CD4-positive, alpha-beta T cell treated with Interleukin-10 for 1 hour (primary cell): ENCODE measurements around the gene REP15.
A peak's percentile ranks its signal among the peaks of the same experiment; 100 is the strongest.
"Not testable (repeated sequence)": the region's sequence is repeated elsewhere in the genome, so short reads cannot be mapped to it uniquely, and the experiment has no call there.

Experiments
- DNase-seq: peaks from one replicate; pipeline ENCODE4 v3.0.0-alpha.2; 2020

The REP15 gene

DNA sequence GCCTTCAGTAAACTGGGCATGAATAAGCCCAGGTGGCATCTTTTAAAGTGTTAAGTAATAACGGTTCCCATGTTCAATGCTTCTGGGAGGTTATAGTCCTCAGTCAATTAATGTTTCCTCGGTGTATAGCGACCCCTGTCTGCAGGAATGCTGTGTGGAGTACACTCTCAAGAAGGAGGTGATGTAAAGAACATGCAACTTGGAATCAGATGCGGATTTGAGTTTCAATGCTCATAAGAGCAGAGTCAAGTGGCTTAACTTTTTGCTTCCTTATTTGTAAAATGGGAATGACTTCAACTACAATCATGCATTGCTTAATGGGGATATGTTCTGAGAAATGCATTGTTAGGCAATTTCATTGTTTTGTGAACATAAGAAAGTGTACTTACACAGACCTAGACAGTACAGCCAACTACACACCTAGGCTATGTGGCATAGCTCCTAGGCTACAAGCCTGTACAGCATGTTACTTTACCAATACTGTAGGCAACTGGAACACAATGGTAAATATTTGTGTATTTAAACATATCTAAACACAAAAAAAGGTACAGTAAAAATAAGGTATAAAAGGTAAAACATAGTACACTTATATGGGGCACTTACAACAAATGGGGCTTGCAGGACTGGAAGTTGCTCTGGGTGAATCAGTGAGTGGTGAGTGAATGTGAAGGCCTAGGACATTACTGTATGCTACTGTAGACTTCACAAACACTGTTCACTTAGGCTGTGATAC, 7.6 kb downstream of the REP15 start:
- peak; percentile 73 for DNase-seq

DNA sequence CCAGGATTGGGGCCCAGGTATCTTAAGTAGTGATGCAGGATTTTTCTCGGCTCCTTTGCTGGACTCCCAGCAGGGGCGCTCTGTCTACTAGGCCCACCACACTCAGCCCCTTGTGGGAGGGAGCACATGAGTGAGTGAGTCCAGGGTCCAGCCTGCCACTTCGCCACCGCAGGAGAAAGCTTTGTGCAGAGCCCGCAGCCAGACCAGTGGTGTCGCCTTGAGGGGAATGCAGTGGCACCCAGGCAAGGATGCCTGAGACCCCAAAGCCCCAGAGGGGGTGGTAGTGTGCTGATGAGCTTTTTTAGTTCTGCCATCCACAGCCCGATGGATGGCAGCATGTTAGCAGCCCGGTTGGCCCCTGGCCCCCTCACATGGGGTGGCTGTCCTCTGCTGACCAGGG, 9.0 kb downstream of the REP15 start:
- DNase-seq, result no peak

DNA sequence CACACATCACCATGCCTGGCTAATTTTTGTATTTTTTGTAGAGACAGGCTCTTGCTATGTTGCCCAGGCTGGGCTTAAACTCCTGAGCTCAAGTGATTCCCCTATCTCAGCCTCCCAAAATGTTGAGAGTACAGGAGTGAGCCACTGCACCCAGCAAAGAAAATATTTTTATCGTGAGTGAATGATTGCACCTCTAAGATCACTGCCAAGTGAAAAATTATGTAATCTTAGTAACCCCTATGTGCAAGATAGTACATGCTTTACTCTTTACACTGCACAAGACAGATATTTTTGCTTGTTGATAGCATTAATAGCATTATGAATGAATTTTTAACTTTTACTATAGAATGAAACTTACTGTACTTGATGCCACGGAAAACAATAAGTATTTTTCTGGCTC, 11.0 kb downstream of the REP15 start:
- no peak for DNase-seq

- DNase-seq, result no peak
Observed at GRCh38 chr12:27709212-27709931, 13.1 kb downstream of the REP15 start.

- DNase-seq, result no peak
Observed at GRCh38 chr12:27709932-27710591, 13.8 kb downstream of the REP15 start.

- DNase-seq, result peak; percentile 92
Observed at GRCh38 chr12:27710592-27711316, 14.5 kb downstream of the REP15 start, which contains the start of gene MRPS35. Gene MRPS35, plus strand, starts transcription at chr12:27710832. Its CDS starts 12 bp downstream, at chr12:27710844.

GRCh38 chr12:27711317-27711682, 15.1 kb downstream of the REP15 start:
- peak; percentile 10 for DNase-seq

- DNase-seq, result no peak
Observed at GRCh38 chr12:27711967-27712366, 15.7 kb downstream of the REP15 start.

DNA sequence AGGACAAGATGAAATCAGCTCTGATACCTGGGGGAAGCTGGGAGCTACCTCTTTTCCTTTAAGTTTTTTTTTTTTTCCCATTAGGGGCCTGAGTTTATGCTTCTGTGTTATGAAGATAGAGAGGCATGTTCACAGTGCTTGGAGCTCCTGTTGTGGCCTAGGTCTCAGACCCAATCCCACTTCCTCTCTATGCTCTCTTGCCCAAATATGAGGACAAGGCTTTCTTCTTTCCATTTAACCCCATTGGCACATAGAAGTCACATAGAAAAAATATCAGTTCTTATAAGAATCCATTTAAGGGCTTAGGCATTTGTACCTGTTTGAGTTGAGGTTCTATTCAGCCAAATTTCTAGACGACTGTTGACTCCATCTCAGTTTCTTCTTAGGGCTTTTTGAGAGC, 27.0 kb downstream of the REP15 start:
- DNase-seq, result no peak

DNA sequence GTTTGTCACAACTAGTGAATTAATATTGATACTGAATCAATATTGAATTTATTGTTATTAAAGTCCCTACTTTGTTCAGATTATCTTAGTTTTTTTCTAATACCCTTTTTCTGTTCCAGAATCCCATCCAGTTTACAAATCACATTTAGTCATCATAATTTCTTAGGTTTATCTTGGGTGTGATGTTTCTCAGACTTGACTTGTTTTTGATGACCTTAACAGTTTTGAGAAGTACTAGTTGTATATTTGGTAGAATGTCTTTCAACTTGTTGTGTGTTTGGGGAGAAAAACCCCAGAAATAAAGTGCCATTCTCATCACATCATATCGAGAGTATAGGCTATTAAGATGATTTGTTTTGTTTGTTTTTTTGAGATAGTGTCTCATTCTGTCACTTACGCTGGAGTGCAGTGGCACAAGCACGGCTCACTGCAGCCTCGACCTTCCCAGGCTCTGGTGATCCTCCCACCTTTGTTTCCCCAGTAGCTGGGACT, 33.9 kb downstream of the REP15 start:
- no peak for DNase-seq

- DNase-seq, result peak; percentile 3
Observed at GRCh38 chr12:27732281-27732680, 36.0 kb downstream of the REP15 start.

- peak; percentile 53 for DNase-seq
Observed at GRCh38 chr12:27733052-27733656, 36.9 kb downstream of the REP15 start.

DNA sequence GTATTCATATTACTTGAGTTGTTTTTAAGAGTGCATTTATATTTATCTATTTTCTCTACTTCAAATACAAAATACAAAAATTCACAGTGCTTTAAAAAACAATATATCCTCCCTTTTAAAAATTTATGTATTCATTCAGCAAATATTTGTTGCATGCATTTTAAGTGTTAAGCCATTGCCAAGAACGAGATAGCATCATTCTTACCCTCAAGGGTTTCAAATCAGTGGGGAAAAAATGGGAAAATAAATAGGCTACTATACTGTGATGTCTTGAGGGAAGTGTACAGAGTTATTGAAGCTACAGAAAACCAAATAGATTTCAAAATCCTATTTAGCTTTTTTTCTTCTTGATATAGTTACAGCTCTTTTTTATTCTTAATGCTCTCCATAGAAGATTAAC, 37.5 kb downstream of the REP15 start:
- no peak for DNase-seq

DNA sequence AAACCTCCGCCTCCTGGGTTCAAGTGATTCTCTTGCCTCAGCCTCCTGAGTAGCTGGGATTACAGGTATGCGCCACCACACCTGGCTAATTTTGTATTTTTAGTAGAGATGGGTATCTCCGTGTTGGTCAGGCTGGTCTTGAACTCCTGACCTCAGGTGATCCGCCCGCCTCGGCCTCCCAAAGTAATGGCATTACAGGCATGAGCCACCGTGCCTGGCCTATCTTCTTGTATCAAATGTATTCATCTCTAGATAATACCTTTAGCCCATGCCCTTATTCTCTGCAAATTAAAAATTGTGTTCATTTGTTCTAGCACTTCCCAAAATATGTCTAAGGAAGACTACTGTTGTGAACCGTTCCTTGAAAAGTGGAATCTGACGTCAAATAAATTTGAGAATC, 38.1 kb downstream of the REP15 start:
- DNase-seq, result not testable (repeated sequence)

DNA sequence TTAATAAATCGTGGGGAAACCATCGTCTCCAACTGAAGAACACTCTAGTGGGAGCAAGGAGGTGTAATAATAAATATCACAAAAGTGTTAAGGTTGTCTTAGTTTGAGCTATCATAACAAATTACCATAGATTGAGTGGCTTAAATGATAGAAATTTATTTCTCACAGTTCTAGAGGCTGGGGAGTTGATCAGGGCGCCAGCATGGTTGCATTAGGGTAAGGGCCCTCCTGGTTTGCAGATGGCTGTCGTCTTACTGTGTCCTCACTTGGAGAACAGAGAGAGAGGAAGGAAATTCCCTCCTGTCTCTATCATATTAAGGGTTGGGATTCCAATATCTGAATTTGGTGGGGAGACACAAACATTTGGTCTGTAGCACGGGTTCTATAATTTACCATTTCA, 47.4 kb downstream of the REP15 start:
- no peak for DNase-seq

DNA sequence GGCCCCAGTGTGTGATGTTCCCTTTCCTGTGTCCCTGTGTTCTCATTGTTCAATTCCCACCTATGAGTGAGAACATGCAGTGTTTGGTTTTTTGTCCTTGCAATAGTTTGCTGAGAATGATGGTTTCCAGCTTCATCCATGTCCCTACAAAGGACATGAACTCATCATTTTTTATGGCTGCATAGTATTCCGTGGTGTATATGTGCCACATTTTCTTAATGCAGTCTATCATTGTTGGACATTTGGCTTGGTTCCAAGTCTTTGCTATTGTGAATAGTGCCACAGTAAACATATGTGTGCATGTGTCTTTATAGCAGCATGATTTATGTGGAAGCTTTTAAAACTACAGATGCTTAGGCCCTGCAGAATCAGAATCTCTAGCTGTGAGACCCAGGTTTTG, 49.5 kb downstream of the REP15 start:
- not testable (repeated sequence) for DNase-seq
